Measurements from ENCODE around the gene TOB1.
"Not testable (repeated sequence)": the region's sequence is repeated elsewhere in the genome, so short reads cannot be mapped to it uniquely, and the experiment has no call there.

TOB1 gene

DNA sequence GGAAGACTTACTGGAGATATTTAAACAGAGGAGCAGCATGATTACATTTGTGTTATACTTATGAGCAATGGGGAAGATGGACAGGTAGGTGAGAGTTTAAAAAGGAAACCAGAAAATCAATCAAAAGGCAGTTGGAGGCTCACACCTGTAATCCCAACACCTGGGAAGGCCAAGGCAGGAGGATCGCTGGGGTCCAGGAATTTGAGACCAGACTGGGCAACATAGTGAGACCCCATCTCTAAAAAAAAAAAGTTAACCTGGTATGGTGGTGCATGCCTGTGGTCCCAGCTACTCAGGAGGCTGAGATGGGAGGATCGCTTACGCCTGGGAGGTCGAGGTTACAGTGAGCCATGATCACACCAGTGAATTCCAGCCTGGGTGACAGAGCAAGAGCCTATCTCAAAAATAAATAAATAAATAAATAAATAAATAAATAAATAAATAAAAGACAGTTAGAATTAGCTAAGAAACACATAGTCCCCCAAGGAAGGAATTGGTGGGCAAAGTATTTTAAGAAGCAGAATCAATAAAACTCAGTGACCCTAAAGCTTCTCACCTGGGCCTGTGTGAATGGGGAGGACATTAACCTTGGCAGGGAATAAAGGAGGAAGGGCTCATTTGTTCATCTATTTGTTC lies 32.3 kb upstream of the TOB1 start:
- DNase-seq (ENCODE audit: low read depth): no peak

DNA sequence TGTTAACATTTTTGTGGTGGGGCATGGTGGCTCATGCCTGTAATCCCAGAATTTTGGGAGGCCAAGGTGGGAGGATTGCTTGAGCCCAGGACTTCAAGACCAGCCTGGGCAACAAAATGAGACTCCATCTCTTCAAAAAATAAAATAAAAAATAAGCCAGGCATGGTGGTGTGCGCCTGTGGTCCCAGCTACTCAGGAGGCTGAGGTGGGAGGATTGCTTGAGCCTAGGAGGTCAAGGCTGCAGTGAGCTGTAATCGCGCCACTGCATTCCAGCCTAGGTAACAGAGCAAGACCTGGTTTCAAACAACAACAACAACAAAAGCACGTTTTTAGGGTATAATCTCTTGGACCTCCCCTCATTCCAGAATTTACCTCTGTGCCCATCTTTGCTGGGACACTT lies 28.4 kb upstream of the TOB1 start:
- DNase-seq (ENCODE audit: low read depth): not testable (repeated sequence)

DNA sequence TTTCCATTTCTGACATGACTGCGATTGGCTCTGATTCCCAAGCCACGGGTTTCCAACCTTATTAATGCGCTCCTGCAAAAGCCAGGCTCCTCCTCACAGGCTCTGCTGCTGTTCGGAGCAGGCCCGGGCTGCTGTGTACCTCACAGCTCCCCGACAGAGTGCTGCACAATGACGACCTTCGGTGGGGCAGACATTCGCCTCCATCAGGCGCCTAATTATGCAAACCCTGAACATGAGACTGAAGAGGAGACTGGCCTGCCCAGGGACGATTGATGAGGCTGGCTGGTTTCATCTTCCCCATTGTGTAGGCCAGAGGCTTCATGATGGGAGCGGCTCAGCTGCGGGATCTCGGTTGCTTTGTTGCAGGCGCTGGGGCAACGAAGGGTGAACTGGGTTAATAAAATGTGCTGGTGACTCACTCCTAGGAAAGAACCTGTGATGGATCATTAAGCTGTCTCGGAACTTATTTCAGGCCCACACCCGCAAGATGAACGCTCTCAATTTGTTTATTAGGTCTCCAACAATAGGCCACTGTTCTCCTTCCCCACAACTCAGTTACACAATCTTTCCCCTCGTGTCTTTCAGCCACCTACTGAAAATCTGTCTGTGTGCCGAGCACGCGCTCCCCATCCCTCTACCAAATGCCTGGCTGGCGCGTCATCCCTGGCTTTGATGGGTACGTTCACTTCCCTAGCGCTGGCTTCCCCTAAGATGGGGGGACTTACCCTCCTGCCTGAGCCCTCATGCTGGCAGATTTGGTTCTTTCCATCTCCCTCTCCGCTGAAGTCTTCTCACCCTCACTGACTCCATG lies 27.2 kb upstream of the TOB1 start:
- no peak for DNase-seq (ENCODE audit: low read depth)

DNA sequence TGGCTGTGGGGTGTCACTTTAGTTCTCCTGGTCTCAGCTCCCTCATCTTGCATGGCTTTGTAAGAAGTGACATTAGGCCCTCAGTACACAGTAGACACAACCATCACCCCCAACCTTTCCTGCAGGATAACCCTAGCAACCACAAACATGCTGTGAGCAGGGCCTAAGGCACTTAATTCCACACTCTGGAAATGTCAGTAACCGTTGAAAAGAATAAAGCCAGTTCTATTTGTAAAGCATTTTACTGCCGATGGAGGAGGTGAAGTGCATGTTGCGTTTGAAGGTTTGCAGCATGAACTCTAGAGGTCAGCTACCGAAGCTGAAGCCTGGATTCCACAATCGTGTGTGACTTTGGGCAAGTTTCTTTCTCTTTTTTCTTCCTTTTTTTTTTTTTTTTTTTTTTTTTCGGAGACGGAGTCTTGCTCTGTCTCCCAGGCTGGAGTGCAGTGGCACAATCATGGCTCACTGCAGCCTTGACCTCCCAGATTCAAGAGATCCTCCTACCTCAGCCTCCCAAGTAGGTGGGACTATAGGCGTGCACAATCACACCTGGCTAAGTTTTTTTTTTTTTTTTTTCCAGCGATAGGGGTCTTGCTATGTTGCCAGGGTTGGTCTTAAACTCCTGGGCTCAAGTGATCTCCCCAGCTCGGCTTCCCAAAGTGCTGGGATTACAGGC lies 26.1 kb upstream of the TOB1 start:
- no peak for DNase-seq (ENCODE audit: low read depth)

DNA sequence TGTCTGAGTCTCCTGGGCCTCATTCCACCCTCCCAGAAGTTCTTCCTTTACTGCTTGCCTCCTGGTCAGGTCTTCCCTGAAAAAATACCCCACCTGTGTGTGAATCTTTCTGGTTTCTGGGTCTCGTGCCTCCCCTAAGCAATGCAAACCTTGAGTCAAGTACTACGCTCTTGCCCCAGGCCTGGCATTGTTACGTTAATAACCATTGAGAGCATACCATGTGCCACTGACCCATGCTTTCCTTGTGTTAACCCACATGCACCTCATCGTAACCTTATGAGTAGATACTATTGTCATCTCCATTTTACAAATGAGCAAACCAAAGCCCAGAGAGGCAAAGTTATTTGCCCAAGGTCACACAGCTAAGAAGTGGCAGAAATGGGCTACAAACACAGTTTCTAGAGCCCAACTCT lies 25.4 kb upstream of the TOB1 start:
- no peak for DNase-seq (ENCODE audit: low read depth)

DNA sequence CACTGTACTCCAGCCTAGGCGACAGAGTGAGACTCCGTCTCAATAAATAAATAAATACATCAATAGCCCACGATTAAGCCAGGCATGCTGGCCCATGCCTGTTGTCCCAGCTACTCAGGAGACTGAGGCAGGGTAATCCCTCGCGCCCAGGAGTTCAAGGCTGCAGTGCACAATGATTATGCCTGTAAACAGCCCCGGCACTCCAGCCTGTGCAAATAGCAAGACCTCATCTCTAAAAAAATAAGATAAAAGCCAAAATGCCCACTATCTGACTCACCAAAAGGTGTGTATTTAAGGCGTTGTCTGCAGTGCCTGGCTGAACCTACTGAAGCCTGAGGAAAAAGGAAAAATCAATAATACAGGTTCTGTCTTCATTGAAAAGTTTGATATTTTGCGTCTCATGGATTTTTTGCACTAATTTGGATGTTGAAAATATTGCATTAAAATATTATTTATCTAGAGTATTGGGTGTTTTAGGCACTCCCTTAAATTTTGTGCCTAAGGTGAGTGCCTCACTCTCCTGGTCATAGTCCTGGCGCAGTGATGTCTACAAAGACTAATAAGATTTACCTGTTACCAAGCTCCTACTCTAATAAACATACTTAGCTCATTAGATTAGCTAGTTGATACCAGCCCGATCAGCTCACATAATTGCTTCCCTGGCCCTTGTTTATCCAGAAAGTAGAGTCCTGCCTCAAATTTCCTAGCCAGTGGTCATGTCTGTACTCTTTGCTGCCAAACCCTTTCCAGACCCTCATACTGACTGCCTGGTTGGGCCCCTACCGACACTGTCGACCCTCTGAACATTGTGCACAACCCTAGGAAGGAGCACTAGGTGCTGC lies 24.7 kb upstream of the TOB1 start:
- no peak for DNase-seq (ENCODE audit: low read depth)

DNA sequence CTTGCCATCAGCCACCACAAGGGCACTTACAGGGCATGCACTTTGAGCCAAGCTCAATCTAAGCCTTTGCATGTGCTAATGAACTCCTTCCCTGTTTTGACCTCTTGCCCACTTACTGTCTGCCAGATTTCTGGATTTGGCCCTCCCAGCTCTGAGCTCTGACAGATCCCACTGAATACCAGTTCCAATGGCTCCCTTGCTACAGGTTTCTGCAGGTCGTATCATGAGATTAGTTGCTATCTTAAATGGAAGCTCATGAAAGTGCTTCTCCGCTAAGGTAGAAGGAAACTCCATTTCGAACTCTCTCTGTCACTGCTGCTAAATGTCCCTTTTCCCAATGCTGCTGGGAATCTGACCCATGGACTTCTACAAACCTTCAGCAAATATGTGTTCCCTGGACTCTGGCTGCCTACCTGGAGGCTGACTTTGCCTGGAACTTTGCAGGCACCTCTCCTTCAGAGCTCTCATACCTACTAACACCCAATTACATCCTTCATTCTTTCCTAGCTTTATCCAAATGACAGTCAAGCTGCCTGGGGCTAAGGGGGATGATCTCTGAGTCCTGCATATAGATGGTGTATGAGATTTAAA lies 23.5 kb upstream of the TOB1 start:
- DNase-seq (ENCODE audit: low read depth): no peak

DNA sequence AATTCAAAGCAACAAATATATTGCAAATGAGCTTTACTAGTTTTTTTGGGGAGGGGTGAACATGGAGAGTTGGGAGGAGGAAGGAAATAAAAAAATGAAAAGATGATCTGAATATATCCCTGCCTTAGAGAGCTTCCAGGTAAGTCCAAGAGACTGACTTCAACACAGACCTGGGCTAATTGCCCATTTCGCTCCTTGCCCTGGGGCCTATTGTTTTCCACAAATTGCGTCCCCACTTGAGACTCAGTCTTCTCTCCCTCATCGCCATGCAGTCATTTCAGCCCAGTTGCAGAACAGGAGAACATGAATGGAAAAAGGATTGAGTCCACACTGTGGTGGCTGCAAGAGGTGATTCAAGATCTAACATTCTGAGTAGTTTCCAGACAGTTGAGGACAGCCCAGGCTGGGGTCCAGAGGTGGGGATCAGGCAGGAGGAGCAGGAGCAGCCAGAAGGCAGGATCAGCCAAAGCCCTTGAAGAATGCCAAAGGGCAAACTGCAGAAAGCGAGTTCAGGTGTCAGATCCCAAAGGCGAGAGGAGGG lies 21.6 kb upstream of the TOB1 start:
- DNase-seq (ENCODE audit: low read depth): no peak

DNA sequence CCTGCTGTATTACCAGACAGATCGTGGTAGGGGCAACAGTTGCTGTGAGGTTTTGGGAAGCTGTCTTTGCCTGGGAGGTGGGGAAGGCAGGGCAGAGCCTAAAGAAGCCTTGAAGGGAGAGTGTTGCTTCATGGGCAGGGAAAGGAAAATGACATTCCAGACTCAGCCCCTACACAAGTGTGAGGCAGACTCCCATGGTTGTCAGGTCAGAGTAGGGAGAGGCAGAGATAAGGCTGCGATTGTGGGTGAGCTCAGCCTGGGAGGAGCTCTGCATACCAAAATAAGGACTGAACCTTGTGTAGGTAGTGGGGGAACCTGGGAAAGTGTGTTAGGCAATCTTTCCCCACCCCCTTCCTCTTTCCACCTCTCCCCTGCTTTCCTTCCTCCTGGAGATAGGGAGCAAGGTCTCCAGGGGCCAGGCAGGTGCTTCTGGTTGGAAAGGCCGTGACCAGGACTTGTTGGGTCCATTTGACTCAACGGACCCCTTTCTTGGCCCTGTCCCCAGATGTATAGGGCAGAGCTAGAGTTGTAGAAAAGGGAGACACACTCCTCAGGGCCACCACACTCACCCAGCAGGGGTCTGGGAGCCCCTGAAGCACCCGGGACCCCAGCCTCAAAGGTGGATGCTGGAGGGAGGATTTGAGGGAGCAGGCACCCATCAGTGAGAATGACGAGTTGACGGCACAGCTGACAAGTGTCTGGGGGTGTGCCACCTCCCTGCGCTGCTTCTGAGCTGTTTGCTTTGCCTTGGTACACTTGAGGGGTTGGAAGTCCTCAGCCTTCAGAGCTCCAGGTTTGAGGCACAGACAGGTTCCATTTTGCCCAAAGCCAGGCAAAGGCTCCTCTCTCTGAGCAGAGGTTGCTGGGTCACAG lies 18.5 kb upstream of the TOB1 start:
- DNase-seq (ENCODE audit: low read depth): no peak

DNA sequence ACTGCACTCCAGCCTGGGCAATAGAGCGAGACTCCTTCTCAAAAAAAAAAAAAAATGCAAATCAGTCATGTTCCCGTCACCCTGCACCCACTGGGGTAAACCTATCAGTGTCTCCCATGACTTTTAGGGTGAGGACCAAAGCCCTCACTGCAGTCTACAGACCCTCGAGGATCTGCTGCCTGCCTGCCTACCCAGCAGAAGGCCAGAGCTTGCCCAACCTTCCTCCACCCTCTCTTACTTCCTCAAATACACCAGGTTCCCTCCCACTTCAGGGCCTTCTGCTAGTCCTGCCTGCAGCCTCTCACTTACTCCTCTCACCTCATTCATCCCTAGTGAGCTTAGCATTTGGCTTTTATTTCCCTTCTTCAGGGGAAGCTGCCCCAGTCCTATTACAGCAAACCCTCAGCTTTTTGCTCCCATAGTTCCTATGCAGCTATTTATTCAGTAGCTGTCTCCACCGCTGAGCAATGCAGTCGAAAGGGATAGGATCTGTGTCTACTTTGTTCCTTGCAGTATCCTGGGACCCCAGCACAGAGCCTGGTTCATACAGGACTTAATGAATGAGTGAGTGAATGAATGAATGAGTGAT lies 17.8 kb upstream of the TOB1 start:
- no peak for DNase-seq (ENCODE audit: low read depth)

DNA sequence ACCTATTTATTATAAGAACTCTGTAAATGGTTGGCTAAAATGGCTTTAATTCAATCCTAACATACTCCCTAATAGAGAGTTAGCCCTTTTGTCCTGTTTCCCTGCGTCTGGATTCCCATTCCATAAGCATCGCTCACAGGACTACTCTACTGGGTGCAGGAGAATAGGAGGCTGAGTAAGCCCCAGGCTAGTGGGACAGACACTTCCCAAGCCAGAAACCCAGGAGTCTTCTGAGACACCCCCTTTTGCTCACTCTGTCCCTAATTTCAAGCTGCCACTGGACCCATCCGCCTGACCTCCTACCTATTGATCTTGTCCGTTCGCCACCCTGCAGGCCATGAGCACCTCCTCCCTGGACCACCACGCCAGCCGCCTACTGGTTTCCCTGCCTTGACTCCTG lies 16.7 kb upstream of the TOB1 start:
- no peak for DNase-seq (ENCODE audit: low read depth)

DNA sequence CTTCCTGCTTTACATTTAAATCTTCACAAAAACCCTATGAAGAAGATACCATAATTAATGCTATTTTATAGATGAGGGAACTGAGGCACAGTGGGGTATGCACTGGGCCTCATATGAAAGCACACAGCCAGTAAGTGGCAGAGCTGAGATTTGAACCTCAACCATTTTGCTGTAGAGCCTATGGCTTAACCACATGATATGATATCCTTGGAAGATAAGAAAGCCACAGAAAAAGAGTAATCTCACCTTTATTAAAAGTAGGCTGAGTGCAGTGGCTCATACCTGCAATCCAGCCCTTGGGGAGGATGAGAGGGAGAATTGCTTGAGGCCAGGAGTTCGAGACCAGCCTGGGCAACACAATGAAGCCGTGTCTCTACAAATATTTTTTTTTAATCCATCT lies 15.0 kb upstream of the TOB1 start:
- DNase-seq (ENCODE audit: low read depth): no peak

DNA sequence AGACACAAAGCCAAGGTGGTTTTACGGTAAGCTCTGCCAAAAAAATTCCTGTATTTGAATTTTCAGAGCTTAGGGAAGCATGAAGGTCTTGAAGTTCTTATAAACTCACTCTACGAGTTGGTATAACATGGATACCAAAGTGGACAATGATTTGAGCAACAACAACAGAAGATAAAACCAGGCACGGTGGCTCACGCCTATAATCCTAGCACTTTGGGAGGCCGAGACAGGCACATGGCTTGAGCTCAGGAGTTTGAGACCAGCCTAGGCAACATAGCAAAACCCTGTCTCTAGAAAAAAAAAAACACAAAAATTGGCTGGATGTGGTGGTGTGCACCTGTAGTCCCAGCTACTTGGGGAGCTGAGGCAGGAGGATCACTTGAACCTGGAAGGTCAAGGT lies 12.9 kb upstream of the TOB1 start:
- DNase-seq (ENCODE audit: low read depth): no peak

DNA sequence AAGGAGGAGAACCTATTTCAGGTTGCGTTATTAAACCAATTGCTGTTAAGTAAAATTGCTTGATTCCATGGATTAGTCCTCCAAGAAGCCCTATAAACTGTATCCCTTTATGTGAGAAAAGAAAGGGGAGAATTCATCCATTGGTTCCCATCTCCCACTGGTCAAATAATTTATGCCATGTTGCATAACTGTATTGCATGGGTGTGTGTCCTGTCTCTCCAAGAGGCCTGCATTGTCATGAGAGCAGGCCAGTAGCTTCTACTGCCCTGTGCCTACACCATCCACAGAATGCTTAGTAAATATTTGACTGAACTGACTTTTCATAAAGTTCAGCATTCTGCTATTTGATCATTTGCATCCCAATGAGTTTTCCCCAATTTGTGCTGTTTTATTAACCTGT lies 11.7 kb upstream of the TOB1 start:
- DNase-seq (ENCODE audit: low read depth): no peak

DNA sequence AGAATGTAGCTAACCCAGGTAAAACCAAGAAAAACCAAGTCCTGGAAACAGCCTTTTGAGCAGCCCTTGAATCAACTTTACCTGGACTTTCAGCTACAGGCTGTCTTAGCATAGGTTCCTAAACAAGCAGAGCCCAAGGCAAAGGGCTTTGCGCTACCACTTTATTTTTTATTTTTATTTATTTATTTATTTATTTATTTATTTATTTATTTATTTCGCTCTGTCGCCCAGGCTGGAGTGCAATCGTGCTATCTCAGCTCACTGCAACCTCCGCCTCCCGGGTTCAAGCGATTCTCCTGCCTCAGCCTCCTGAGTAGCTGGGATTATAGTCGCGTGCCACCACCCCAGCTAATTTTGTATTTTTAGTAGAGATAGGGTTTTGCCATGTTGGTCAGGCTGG lies 10.9 kb upstream of the TOB1 start:
- DNase-seq (ENCODE audit: low read depth): not testable (repeated sequence)

DNA sequence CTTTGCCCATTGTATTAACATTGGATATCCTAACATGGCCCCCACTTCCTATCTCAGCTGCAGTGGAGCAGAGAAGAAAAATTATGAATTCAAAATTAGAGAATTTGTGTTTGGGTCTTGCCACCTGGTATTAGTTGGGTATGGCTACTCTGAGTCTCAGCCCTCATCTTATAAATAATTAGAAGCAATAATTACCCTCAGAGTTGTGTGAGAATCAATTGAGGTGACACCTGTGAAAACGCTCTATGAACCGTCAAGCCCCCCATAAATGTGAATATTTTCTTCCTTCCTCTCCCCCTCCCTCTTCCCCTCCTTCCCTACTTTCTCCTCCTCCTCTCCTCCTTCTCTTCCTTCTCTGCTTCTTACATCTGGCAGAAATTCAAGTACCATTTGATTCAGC lies 8.9 kb upstream of the TOB1 start:
- DNase-seq (ENCODE audit: low read depth): no peak

DNA sequence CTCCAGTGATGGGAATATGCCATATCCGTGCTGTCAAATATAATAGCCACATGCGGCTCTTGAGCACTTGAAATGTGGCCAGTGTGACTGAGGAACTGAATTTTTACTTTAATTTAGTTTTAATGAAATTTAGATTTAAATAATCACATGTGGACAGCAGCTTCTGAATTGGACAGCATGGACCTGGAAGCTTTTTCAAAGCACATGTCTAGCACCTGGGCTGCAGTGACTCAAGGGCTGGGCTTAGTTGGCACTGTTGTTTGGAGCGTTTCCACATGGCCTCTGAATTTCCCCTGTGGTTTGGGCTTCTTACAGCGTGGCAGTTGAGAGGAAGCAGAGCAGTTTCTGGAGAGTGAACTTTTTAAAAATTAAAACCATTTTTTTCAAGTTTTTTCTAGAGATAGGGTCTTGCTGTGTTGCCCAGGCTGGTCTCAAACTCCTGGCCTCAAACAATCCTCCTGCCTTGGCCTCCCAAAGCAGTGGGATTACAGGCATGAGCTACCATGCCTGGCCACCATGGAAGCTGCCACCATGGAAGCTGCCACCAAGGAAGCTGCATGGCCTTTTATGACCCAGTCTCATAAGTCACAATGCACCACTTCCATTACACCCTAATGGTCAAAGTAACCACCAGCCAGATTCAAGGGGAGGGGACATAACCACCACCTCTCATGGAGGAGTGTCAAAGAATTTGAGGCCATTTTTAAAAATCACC lies 6.7 kb upstream of the TOB1 start:
- DNase-seq (ENCODE audit: low read depth): no peak

DNA sequence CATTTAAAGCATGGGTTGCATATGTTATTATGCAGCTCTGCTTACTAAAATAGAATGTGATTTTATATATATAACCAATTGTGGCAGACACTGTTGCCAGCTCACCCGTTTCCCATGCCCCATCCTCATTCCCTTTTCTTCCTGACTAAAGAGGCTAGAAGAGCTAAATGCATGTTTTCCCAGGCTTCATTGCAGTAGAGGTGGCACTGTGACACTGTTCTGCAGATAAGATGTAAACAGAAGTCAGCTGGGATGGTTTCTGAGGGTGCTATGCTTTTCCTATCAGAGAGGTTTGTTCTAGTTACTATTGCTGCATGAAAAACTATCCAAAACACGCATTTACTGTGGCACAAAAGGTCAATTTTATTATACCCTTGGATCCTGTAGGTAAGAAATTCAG lies 5.7 kb upstream of the TOB1 start:
- DNase-seq (ENCODE audit: low read depth): no peak

DNA sequence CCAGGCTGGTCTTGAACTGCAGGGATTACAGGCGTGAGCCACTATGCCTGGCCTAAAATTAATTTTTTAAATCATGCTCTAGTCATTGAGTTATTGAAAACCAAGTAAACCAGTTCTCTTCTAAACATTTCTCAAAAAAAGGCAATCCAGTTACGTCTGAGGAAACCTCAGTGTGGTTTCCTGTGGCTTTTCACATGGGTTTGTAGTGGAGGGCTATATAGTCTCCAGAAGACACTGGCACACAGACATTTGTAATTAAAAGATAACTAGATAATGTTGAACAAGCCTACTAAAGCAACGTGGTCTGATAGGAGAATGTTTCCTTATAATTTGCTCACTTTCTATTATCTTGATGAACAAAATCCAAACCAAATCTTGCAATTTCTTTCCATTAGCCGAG lies 5.2 kb upstream of the TOB1 start:
- no peak for DNase-seq (ENCODE audit: low read depth)

DNA sequence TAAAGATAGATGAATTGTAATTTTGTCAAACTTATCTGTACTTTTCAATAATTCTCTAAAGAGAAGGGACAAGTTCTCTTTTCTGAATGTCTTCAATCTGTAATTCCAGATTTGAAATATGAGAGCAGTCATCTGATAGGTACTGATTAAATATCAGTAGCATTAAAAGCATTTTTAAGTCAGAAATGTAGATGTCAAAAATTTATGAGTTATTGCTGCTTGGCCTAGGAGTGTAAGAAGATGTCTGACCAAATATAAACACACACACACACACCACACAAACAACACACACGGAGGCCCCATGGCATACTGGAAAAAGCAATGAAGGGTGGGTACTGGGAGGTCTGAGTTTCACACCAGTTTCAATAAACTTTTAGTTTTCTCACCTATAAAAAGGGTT lies 2.4 kb upstream of the TOB1 start:
- no peak for DNase-seq (ENCODE audit: low read depth)

Measured in non-pigmented ciliary epithelial cell (primary cell).